PC-9 (cell line): ENCODE results near the gene CIT.

ENCODE experiments used
- EZH2 ChIP-seq: fragments of 200-600 bp; sonication (generic); IDR thresholded peaks from 2 replicates; pipeline ENCODE4 v1.8.0; 2017; ENCODE audit warnings: antibody characterized with exemption, low read depth
- TF ChIP-seq, protein P1 (sequence below): fragments of 200-600 bp; sonication (generic); conservative IDR thresholded peaks from 2 replicates; pipeline ENCODE4 v1.6.1; 2017; ENCODE audit warnings: mixed run types, antibody characterized with exemption, mild to moderate bottlenecking, moderate library complexity

DNA sequence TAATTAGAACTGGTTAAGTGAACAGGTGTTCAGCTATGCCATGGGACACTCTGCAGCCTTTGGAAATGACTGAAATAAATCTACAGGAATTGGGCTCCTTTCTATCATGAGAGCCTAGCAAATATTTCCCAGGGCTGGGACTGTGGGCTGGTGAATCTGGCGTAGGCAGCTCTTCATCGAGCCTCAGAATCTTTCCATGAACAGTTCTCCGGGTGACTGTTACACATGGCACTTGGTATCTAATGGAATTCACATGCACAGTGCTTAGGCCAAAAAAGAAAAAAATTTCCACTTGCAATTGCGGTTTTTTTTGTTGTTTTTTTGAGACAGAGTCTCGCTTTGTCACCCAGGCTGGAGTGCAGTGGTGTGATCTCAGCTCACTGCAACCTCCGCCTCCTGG is 177.0 kb downstream of the CIT start:
- TF ChIP-seq, protein P1, sequence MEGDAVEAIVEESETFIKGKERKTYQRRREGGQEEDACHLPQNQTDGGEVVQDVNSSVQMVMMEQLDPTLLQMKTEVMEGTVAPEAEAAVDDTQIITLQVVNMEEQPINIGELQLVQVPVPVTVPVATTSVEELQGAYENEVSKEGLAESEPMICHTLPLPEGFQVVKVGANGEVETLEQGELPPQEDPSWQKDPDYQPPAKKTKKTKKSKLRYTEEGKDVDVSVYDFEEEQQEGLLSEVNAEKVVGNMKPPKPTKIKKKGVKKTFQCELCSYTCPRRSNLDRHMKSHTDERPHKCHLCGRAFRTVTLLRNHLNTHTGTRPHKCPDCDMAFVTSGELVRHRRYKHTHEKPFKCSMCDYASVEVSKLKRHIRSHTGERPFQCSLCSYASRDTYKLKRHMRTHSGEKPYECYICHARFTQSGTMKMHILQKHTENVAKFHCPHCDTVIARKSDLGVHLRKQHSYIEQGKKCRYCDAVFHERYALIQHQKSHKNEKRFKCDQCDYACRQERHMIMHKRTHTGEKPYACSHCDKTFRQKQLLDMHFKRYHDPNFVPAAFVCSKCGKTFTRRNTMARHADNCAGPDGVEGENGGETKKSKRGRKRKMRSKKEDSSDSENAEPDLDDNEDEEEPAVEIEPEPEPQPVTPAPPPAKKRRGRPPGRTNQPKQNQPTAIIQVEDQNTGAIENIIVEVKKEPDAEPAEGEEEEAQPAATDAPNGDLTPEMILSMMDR = no peak
- TF ChIP-seq EZH2 = no peak
